Measurements from ENCODE around the gene TSNAXIP1.

GRCh38 chr16:67800338-67800926, 6.3 kb upstream of the TSNAXIP1 start:
- TF ChIP-seq CTCF (IDR thresholded peaks at IDR 0.05) (no peak), POLR2A (IDR thresholded peaks at IDR 0.05) (no peak), EP300 (IDR thresholded peaks at IDR 0.05) (no peak)
